ENCODE results near the gene TNP2.
A peak's percentile ranks its signal among the peaks of the same experiment; 100 is the strongest.

Gene TNP2

DNA sequence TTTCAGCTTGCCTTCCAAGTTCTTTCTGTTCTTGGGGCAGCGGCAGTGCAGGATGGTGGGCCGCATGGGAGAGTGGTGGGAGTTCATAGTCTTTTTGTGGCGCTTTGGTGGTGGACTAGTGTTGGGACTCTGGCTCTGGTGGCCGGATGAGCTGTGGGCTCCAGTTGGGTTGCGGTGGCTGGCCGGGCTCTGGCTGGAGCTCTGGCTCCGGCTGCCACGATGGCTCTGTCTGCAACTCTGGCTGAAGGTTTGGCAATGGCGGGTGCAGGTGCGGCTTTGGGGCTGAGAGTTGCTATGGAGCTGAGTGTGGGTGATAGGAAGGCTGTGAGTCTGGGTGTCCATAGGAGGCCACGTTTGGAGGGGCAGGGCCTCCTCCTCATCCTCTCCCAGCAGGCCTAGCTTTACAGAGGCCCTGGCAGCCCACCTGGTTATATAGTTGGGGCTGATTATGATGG lies at the start of gene TNP2:
Gene TNP2 (minus strand): TSS at position 405 of the 455 bp plus-strand sequence. CDS start 63 bp downstream, at position 342.
- DNase-seq (ENCODE audit: extremely low spot score, insufficient read length, low read depth), result no peak
- no peak for FAIRE-seq

GRCh38 chr16:11318817-11319216 lies 49.7 kb upstream of the TNP2 start:
- FAIRE-seq, result no peak
- no peak for DNase-seq (ENCODE audit: extremely low spot score, insufficient read length, low read depth)

DNA sequence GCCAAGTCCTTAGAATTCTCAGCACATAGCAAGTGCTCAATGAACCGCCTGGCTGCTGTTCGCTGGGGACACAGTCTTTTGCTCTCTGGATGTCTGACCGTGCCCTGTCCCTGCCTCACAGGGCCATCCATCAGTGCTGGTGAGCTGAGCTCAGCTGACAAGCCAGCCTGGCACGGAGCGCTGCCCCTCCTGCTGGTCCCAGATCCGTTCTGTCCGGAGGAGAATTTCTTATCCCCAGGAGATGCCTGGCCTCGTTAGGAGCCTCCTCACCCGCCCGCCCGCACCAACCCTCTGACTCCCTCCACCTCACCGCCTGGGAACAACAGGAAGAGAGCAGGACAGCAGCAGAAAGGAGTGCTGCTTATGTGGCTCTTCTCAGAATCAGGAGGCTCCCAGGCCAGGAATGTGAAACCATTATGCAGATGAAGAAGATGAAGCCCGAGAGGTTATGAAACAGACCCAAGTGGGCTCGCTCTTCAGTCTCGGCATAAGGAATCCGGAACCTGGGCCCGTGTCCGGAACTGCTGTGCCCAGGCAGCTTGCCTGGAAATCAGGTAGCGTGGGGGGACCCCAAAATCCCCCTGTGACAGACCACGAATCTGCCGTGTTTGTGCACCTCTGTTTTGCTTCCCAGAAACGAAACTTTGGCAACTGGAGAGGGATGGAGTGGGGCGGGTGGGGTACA lies 47.3 kb upstream of the TNP2 start:
- FAIRE-seq (no peak), DNase-seq (ENCODE audit: extremely low spot score, insufficient read length, low read depth) (no peak)

DNA sequence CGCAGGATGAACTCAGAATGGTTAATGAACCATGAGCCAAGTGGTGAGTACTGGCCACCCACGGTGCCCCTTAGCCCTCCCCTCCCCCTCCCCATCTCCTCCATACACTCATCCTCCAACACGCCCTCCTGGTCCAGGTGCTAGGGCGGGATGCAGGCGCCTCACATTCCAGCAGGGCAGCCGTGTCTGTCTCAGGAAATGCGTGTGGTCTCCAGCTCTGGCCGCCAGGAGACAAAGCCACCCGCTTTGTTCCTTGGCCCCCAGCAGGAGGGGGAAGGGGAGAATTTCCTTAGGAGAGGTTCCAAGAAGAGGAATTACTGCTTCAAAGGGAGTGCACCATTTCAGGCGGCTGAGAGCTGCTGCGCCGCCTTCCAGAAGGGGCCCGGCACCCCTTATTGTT lies 46.4 kb upstream of the TNP2 start:
- DNase-seq (ENCODE audit: extremely low spot score, insufficient read length, low read depth) (no peak), FAIRE-seq (no peak)

DNA sequence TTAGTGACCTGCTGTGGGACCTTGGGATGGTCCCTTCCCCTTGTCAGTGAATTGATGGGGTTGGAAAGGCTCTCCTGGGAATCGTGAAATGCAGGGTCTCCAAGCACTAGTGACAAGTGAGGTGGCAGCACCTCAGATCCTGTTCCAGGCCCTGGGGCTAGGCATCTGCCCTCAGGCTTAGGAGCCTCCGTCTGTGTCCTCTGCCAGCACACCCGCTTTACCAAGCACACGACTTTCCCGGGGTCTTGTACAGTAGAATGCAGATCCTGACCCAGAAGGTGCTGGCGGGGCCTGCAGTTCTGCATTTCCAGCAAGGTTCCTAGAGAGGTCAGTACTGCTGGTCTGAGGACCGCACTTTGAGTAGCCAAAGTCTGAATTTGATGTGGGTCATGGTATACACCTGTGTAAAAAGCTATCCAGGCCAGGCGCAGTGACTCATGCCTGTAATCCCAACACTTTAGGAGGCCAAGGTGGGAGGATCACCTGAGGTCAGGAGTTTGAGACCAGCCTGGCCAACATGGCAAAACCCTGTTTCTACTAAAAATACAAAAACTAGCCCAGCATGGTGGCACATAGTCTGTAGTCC lies 45.3 kb upstream of the TNP2 start:
- no peak for FAIRE-seq
- DNase-seq (ENCODE audit: extremely low spot score, insufficient read length, low read depth), result no peak

DNA sequence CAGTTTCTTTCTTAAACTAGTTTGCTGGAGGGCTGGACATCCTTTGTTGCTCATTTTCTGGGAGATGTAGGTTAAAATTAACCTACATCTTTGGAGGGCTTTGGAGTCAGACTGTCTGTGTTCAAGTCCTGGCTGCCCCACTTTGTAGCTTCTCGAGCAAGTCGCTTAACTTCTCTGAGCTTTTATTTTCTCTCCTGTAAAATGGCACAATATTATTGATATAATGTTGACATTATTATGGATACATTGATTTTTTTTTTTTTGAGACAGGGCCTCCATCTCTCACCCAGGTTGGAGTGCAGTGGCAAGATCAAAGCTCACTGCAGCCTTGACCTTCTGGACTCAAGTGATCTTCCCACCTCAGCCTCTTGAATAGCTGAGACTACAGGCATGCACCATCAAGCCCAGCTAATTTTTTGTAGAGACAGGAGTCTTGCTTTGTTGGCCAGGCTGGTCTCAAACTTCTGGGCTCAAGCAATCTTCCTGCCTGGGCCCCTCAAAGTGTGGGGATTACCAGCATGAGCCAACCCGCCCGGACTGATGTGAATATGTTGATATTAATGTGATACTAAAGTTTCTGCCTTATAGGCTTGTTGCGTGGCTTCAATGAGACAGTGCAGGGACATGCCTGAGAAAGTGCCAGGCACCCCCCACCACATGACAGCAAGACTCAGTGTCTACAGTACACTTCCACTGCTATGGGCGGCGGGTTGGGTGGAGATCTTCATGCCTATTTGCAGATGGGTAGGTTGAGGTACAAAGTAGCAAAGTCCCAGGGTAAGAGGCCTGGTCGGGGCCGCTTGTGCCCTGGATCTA lies 44.6 kb upstream of the TNP2 start:
- FAIRE-seq (no peak), DNase-seq (ENCODE audit: extremely low spot score, insufficient read length, low read depth) (no peak)

DNA sequence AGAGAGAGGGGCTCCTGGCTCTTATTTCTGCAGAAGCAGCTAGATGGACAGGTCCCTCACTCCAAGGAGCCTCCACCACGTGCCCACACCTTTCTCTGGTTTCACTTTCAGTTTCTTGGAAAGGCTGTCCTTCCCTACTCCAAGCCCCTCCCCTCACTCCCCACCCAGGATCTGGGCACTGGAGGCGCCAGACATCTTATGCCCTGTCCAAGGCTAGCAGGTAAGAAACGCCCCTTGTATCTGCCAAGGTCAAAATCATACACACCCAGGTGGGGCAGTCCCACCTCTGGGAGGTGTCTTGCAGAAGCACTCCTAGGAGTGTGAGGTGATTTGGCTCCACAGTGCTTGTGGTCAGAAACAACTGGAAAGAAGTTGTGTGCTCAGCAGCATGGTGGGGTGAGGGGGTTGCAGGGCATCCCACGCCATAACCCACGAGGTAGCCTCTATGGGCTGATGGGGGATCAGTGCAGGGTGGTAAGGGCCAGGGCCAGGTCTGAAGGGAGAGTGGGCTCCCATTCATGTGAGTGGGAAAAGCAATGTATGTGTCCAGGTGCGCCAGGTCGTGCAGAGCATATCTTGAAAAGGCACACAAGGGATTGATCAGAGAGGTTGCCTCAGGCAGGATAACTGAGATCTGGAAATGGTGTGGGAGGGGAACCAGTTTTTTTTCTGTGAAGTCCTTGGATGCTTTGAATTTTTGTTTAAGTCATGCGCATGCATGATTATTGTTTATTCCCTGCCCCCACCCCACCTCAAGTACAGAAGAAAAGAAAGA lies 43.8 kb upstream of the TNP2 start:
- no peak for FAIRE-seq
- no peak for DNase-seq (ENCODE audit: extremely low spot score, insufficient read length, low read depth)

DNA sequence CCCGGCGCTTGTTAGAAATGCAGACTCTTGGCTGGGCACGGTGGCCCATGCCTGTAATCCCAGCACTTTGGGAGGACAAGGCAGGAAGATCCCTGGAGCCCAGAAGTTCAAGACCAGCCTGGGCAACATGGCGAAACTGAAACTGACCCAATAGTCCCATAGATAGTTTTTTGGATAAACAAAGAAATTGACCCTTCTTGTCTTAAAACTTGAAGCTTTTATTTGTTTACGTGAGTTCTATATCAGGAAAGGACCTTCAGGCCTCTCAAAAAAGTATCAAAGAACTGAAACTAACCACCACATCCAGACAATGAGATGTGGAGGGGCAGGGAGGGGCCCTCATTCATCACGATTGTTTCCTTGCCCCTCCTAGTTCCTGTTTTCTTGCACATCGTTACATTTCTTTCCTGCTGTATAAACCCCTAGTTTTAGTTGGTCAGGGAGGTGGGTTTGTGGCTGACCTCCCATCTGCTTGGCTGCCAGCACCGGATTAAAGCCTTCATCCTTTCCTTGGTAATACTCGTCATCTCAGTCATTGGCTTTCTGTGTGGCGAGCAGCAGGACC lies 42.0 kb upstream of the TNP2 start:
- FAIRE-seq, result peak; percentile 86
- no peak for DNase-seq (ENCODE audit: extremely low spot score, insufficient read length, low read depth)

DNA sequence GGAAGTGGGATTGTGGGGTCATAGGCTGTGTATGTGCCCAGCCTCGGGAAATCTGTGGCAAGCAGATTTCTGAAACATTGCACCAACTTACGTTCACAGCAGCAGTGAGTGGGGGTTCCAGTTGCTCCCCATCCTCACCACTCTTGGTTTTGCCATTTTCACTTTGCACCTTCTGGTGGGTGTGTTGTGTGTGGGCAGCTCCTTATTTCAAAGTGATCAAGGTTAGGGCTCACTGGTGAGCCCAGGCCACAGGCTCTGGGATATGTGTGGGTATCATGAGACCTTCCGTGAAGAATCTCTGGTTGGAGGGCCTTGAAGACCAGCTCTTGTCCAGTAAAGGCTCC lies 41.5 kb upstream of the TNP2 start:
- no peak for DNase-seq (ENCODE audit: extremely low spot score, insufficient read length, low read depth)
- no peak for FAIRE-seq

DNA sequence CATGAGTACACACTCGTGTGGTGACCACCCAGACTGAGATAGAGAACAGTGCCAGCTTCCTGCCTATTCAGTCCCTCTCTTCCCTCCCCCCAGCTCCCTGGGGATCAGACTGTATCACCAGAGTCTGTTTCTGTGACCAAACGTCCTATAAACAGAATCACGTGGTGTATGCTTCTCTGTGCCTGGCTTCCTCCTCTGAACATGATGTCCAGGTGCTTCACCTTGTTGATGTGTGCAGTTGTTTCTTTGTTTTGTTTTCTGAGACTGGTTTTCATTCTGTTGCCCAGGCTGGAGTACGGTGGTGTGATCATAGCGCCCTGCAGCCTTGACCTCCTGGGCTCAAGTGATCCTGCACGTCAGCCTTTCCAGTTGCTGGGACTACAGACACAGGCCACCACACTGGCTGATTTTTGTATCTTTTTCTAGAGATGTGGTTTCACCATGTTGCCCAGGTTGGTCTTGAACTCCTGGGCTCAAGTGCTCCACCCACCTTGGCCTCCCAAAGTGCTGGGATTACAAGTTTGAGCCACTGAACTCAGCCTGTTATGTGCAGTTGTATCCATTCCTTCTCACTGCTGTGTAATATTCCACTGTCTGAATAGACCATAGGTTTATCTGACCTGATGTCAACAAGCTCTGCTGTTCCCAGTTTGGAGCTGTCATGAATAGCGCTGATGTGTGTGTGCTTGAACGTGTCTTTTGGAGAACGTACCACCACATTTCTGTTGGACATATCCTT lies 40.9 kb upstream of the TNP2 start:
- FAIRE-seq (peak; percentile 62), DNase-seq (ENCODE audit: extremely low spot score, insufficient read length, low read depth) (no peak)

DNA sequence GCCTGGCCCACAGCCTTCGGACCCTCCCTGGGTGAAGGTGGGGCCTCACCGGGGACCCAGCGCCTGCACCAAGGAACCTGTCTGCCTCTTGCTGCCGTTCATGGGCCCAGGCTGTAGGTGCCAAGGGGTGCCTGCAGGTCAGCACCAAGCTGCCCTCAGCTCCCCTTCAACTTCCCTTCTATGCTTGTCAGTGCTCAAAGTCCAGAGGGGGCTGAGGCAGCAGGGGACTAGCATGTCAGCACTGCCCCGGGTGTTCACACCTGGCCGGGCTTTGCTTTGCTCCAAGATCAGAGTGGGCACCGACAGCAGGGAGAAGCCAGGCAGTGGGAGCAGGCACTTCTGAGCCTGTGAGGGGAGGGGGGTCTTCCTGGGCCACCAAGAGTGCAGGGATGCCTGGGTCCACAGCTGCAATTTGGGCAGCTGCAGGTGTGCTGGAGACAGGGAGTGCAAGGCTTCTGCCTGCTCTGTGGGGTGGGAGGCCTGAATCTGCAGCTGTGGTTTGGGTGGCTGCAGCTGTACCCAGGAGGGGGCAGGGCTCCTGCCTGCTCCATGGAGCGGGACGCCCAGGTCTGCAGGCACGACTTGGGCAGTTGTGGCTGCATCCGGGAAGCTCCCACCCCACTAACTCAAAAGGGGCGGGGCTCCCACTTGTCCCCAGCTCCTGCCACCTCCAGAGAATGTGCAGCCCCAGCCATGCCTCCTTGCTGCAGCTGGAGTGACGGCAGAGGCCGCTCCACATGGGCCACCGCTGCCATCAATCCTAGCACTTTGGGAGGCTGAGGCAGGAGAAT lies 39.6 kb upstream of the TNP2 start:
- FAIRE-seq, result no peak
- no peak for DNase-seq (ENCODE audit: extremely low spot score, insufficient read length, low read depth)

GRCh38 chr16:11307639-11308492 lies 38.7 kb upstream of the TNP2 start:
- DNase-seq (ENCODE audit: extremely low spot score, insufficient read length, low read depth), result no peak
- FAIRE-seq, result no peak

- DNase-seq (ENCODE audit: extremely low spot score, insufficient read length, low read depth), result no peak
- FAIRE-seq, result no peak
Observed at GRCh38 chr16:11306997-11307638, 38.0 kb upstream of the TNP2 start.

DNA sequence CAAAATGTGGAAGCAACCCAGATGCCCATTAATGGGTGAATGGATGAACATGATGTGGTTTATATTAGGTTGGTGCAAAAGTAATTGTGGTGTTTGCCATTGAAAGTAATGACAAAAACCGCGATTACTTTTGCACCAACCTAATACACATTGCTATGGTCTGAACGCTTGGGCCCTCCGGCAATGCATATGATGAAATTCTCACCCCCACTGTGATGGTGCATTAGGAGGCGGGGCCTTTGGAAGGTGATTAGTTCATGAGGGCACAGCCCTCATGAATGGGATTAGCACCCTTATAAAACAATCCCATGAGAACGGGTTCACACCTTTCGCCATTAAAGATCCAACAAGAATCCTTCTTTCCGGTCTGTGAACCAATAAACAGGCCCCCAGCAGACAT lies 37.3 kb upstream of the TNP2 start:
- no peak for DNase-seq (ENCODE audit: extremely low spot score, insufficient read length, low read depth)

DNA sequence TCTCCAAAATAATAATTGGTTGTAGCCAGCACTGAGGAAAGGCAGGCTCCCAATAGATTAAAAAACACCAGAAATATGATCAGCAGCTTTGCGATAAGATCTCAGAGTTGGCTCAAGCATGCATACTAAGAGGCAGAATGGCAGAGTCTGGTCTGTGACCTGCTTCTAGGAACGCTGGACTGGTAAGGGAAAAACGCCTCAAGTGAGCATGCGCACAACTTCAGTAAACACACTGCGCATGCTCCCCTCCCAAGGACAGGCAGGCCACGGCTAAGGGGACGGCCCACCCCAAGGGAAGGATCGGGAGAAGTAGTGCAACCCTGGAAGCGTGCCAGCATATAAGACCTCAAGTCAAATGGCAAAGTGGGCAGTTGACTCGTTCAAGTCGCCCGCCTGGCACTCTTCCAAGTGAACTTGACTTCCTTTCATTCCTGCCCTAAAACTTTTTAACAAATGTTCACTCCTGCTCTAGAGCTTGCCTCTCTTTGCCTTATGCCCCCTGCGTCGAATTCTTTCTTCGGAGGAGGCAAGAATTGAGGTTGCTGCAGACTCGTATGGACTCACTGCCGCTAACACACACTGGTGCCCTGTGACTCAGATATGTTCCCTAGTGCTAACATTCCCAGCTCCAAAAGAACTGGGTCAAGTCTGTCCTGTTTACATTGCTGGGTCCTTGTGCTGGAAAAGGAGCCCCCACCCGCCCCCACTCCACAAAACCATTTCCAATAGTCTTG lies 34.4 kb upstream of the TNP2 start:
- FAIRE-seq (no peak), DNase-seq (ENCODE audit: extremely low spot score, insufficient read length, low read depth) (no peak)

More for the DNA sequence above, 37.3 kb upstream of the TNP2 start:
- FAIRE-seq, result no peak

DNA sequence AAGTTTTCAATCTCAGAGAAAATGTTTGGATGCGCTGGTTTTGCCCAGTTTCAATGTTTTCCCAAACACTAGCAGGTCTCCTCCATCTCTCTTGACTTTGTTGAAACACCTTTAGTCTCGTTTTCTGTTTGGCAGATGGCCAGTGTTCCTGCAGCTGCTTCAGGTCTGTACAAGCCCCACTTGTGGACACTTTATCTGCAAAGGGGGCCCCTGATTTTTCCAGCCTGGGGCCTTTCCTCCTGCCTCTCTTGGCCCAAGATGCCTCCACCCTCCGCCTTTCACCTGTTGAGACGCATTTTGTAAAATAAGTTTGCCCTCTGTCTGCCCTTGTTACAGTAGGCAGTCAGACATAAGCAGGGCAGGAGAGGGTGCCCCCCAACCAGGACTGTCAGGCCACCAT lies 33.9 kb upstream of the TNP2 start:
- FAIRE-seq, result no peak
- no peak for DNase-seq (ENCODE audit: extremely low spot score, insufficient read length, low read depth)

Data from GM18507 (cell line).